ENCODE data around the gene IFNA17.
"Not testable (repeated sequence)": the region's sequence is repeated elsewhere in the genome, so short reads cannot be mapped to it uniquely, and the experiment has no call there.

Gene IFNA17

DNA sequence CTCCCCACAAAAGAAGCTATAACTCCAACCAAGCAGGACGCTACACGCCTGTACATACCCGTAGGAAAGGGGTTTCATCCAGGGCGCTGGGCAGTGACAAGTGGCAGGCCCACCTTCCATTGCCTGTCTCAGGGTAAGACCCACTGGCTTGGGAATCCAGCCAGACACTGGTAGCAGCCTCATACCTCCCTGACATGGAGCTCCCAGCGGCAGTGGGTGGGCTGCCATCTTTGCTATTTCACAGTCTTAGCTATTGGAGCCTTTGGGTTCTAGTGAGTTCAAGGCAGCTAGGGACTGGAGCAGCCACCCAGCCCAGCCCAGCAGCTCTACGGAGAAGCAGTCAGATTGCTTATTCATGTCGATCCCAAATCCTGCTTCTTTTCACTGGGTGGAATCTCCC is 17.7 kb downstream of the IFNA17 start:
- DNase-seq, result no peak

- DNase-seq, result not testable (repeated sequence)
Observed at GRCh38 chr9:21207043-21207442, 21.0 kb downstream of the IFNA17 start, which contains the start of gene IFNA10. Gene IFNA10, minus strand, starts transcription at chr9:21207143. Its CDS starts 46 bp downstream, at chr9:21207097.

- no peak for DNase-seq
Observed at GRCh38 chr9:21205204-21205603, 22.8 kb downstream of the IFNA17 start.

DNA sequence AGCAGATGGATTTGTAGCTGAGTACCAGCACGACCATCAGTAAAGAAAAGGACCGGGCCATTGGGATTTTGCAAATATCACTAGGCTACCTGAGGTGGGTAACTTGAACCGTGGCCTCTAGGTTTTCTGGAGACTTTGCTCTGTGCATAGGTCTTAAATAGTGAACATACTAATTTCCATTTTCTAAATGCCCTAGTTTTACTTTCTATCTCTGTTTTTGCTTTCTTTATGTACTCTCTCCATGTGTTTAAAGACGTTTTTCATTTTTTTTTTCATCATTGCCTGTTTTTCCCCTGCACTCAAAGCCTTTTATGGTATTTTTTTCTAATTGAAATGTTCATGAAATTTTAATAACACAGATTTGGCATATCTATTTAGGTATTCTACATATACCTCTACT is 25.9 kb downstream of the IFNA17 start, which contains the start of gene IFNA7:
IFNA7 (minus strand) TSS at position 101 of the 400 bp plus-strand sequence; CDS start at position 61, 40 bp downstream.
- DNase-seq, result not testable (repeated sequence)

GRCh38 chr9:21194867-21195776 is 32.9 kb downstream of the IFNA17 start:
- DNase-seq, result not testable (repeated sequence)

DNA sequence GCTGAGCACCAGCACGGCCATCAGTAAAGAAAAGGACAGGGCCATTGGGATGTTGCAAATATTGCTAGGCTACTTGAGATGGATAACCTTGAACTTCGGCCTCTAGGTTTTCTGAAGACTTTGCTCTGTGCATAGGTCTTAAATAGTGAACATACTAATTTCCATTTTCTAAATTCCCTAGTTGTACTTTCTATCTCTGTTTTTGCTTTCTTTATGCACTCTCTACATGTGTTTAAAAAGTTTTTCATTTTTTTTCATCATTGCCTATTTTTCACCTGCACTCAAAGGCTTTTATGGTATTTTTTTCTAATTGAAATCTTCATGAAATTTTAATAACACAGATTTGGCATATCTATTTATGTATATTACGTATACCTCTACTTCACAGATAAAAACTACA is 40.5 kb downstream of the IFNA17 start, which contains the start of gene IFNA4:
IFNA4 (minus strand) TSS at position 101 of the 400 bp plus-strand sequence; CDS start at position 45, 56 bp downstream.
- not testable (repeated sequence) for DNase-seq

DNA sequence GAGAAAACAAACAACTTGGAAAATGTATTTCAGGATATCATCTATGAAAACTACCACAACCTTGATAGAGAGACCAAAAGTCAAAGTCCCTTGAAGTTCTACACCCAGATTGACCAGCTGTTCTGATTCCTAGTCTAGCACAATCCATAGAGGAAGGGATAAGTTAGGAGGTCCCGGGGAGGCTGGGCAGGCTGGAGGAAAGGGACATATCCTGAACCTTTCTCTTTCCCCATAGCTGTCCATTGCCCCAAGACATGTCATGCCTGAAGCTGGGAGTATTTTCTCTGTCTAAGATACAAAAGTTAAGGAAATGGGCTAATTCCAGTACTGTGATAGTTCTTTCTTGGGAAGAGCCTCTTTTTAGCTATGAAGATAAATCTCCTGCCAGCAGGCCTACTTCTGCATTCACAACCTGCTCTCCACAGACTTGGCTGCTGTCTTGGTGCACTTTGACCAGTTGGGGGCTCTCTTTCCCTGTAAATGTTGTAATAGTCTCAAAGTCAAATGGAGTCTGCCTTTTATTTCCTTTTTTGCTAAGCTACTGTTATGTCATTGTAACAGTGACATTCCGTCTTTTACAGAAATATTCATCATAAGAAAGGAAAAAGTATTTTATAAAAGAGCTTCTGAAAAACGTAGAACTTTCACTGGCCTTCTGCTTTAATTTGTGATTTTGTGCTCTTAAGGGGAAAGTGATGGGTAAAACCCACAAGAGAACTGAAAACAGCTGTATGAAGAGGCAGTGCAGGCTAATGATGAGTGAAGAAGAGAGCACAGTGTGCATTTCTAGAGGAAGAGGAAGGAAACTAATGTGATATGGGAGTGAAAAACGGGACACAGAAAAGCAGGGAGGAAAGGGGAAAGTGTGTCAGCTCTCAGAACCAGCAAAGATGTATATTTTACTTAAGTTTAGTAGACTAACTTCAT is 44.9 kb downstream of the IFNA17 start:
- DNase-seq, result not testable (repeated sequence)

All from SHP77 treated with DMSO at 0.1 percent for 48 hours (cell line).